Neural cell (in vitro differentiated cells): ENCODE results near the gene UGT1A8. TPM values are rescaled to one million over a fixed set of nuclear protein-coding genes. Genes with fewer than 3 reads are reported as not detected.

Experiments
- H2AFZ ChIP-seq: fragments of 200-600, 300-800 bp; sonication (generic), shearing (Covaris generic); 2 replicates; pipeline ENCODE4 v1.6.0; 2014; ENCODE audit warnings: low read depth, mild to moderate bottlenecking, antibody characterized with exemption, low read length, moderate library complexity
- H3F3A ChIP-seq: fragments of 200-600 bp; shearing (Covaris generic); 2 replicates; pipeline ENCODE4 v1.6.1; 2016; ENCODE audit warnings: mild to moderate bottlenecking, moderate library complexity, mixed read lengths, antibody characterized with exemption, low read length; ENCODE audit not compliant: insufficient read depth, poor library complexity, severe bottlenecking
- H3K27ac ChIP-seq: fragments of 200-600, 300-800 bp; sonication (generic), shearing (Covaris generic); 2 replicates; pipeline ENCODE4 v1.5.1; 2014; ENCODE audit warnings: mild to moderate bottlenecking, low read length, moderate library complexity
- H3K27me3 ChIP-seq: fragments of 300-800, 200-600 bp; sonication (generic), shearing (Covaris generic); 2 replicates; pipeline ENCODE4 v1.6.0; 2014; ENCODE audit warnings: mild to moderate bottlenecking, low read depth, low read length, moderate library complexity; ENCODE audit not compliant: insufficient read depth
- H3K36me3 ChIP-seq: fragments of 300-800, 200-600 bp; sonication (generic), shearing (Covaris generic); 2 replicates; pipeline ENCODE4 v1.5.1; 2014; ENCODE audit warnings: mild to moderate bottlenecking, antibody characterized with exemption, low read length, moderate library complexity; ENCODE audit not compliant: insufficient read depth
- H3K4me2 ChIP-seq: fragments of 300-800, 200-600 bp; sonication (generic), shearing (Covaris generic); 2 replicates; pipeline ENCODE4 v1.6.0; 2014; ENCODE audit warnings: mild to moderate bottlenecking, low read length
- H3K4me3 ChIP-seq: fragments of 300-800, 200-600 bp; sonication (generic), shearing (Covaris generic); 2 replicates; pipeline ENCODE4 v1.5.1; 2014; ENCODE audit warnings: mild to moderate bottlenecking, low read length, moderate library complexity
- H3K79me2 ChIP-seq: fragments of 200-600 bp; shearing (Covaris generic); replicated peaks from 2 replicates; pipeline ENCODE4 v1.6.0; 2014; ENCODE audit warnings: mild to moderate bottlenecking, low read length, moderate library complexity; ENCODE audit not compliant: insufficient read depth
- H3K9ac ChIP-seq: fragments of 300-800, 200-600 bp; sonication (generic), shearing (Covaris generic); 2 replicates; pipeline ENCODE4 v1.6.1; 2016; ENCODE audit warnings: mild to moderate bottlenecking, low read length, mixed read lengths
- H3K9me2 ChIP-seq: fragments of 200-600 bp; shearing (Covaris generic); 2 replicates; pipeline ENCODE4 v1.6.1; 2016; ENCODE audit warnings: mild to moderate bottlenecking, low read length, mixed read lengths; ENCODE audit not compliant: insufficient read depth
- H3K9me3 ChIP-seq: fragments of 200-600, 300-800 bp; sonication (generic), shearing (Covaris generic); 2 replicates; pipeline ENCODE4 v1.6.1; 2016; ENCODE audit warnings: mild to moderate bottlenecking, mixed run types, low read length, moderate library complexity, mixed read lengths
- H4K20me1 ChIP-seq: fragments of 200-600 bp; shearing (Covaris generic); 2 replicates; pipeline ENCODE4 v1.6.1; 2016; ENCODE audit warnings: mild to moderate bottlenecking, mixed run types; ENCODE audit not compliant: insufficient read depth
- EP300 ChIP-seq: fragments of 450-650 bp; conservative IDR thresholded peaks from 2 replicates; pipeline ENCODE4 v1.6.1; 2014; ENCODE audit warnings: antibody characterized with exemption, mild to moderate bottlenecking, moderate library complexity; ENCODE audit not compliant: poor library complexity, severe bottlenecking
- EZH2 ChIP-seq: fragments of 200-600, 300-800 bp; shearing (Covaris generic), sonication (generic); IDR thresholded peaks from 2 replicates; pipeline ENCODE4 v1.6.1; 2014; ENCODE audit warnings: antibody characterized with exemption, low read length, borderline replicate concordance, mild to moderate bottlenecking; ENCODE audit not compliant: insufficient read depth, poor library complexity, severe bottlenecking
- MXI1 ChIP-seq: fragments of 450-650 bp; conservative IDR thresholded peaks from 2 replicates; pipeline ENCODE4 v1.6.1; 2014; ENCODE audit warnings: antibody characterized with exemption, mild to moderate bottlenecking; ENCODE audit not compliant: poor library complexity, severe bottlenecking
- POLR2AphosphoS5 ChIP-seq: IDR thresholded peaks from 2 replicates; pipeline ENCODE4 v1.6.1; 2012
- RAD21 ChIP-seq: fragments of 450-650 bp; conservative IDR thresholded peaks from 2 replicates; pipeline ENCODE4 v1.6.1; 2014; ENCODE audit warnings: antibody characterized with exemption, mild to moderate bottlenecking, moderate library complexity
- SMC3 ChIP-seq: fragments of 450-650 bp; conservative IDR thresholded peaks from 2 replicates; pipeline ENCODE4 v1.6.1; 2014; ENCODE audit warnings: antibody characterized with exemption, mild to moderate bottlenecking, moderate library complexity; ENCODE audit not compliant: poor library complexity
- TAF1 ChIP-seq: IDR thresholded peaks from 2 replicates; pipeline ENCODE4 v1.6.1; 2012; ENCODE audit warnings: low read depth
- polyA plus RNA-seq: library from polyadenylated mRNA; depleted of rRNA; stranded (reverse); fragments of >200 nt; gene quantifications from 2 replicates; pipeline ENCODE4 v1.2.3, GENCODE V29; 2014
- TF ChIP-seq, protein P1 (sequence below): IDR thresholded peaks from 2 replicates; pipeline ENCODE4 v1.6.1; 2012; ENCODE audit warnings: borderline replicate concordance
- TF ChIP-seq, protein P2 (sequence below): fragments of 450-650 bp; IDR thresholded peaks from 2 replicates; pipeline ENCODE4 v1.5.1; 2014; ENCODE audit warnings: antibody characterized with exemption, mild to moderate bottlenecking, moderate library complexity; ENCODE audit not compliant: poor library complexity, severe bottlenecking

The UGT1A8 gene
- polyA plus RNA-seq, 1 donor from 2014 or later, result not detected

DNA sequence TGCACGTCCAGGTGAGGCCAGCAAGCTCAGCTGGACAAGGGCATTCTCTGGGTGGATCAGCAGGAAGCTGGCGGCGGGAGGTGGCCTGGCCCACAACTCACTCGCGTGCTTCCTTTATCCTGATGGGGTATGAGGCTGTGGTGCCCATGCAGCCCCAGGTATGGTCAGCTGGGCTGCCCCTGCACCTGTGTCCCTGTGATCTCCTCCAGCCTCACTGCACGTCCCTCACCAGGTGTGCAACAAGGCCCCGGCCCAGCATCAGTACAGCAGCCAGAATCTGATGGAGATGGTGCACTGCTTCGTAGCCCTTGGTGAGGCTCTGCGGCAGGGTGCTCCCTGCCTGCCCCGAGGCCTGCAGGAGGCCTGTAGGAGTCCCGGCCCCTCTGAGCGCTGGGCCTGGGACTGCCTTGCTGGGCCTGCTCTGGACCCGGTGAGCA, 178.3 kb downstream of the UGT1A8 start:
- Histone ChIP-seq H3K4me3 (no peak overlapping the region), H3K27me3 (no peaks in the 10 kb centered on the region), H3K27ac (no peak overlapping the region), H3K36me3 (no peaks in the 10 kb centered on the region), H3K9me3 (no peaks in the 10 kb centered on the region), H3K9me2 (no peaks in the 10 kb centered on the region), H3K79me2 (no peaks in the 10 kb centered on the region), H3K4me2 (no peak overlapping the region), H2AFZ (no peak overlapping the region), H4K20me1 (no peaks in the 10 kb centered on the region), H3F3A (no peaks in the 10 kb centered on the region), H3K9ac (no peak overlapping the region)
- no peak for TF ChIP-seq MXI1
- TF ChIP-seq, protein P1, sequence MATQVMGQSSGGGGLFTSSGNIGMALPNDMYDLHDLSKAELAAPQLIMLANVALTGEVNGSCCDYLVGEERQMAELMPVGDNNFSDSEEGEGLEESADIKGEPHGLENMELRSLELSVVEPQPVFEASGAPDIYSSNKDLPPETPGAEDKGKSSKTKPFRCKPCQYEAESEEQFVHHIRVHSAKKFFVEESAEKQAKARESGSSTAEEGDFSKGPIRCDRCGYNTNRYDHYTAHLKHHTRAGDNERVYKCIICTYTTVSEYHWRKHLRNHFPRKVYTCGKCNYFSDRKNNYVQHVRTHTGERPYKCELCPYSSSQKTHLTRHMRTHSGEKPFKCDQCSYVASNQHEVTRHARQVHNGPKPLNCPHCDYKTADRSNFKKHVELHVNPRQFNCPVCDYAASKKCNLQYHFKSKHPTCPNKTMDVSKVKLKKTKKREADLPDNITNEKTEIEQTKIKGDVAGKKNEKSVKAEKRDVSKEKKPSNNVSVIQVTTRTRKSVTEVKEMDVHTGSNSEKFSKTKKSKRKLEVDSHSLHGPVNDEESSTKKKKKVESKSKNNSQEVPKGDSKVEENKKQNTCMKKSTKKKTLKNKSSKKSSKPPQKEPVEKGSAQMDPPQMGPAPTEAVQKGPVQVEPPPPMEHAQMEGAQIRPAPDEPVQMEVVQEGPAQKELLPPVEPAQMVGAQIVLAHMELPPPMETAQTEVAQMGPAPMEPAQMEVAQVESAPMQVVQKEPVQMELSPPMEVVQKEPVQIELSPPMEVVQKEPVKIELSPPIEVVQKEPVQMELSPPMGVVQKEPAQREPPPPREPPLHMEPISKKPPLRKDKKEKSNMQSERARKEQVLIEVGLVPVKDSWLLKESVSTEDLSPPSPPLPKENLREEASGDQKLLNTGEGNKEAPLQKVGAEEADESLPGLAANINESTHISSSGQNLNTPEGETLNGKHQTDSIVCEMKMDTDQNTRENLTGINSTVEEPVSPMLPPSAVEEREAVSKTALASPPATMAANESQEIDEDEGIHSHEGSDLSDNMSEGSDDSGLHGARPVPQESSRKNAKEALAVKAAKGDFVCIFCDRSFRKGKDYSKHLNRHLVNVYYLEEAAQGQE, result no peak
- no peak for TF ChIP-seq EZH2
- TF ChIP-seq, protein P2, sequence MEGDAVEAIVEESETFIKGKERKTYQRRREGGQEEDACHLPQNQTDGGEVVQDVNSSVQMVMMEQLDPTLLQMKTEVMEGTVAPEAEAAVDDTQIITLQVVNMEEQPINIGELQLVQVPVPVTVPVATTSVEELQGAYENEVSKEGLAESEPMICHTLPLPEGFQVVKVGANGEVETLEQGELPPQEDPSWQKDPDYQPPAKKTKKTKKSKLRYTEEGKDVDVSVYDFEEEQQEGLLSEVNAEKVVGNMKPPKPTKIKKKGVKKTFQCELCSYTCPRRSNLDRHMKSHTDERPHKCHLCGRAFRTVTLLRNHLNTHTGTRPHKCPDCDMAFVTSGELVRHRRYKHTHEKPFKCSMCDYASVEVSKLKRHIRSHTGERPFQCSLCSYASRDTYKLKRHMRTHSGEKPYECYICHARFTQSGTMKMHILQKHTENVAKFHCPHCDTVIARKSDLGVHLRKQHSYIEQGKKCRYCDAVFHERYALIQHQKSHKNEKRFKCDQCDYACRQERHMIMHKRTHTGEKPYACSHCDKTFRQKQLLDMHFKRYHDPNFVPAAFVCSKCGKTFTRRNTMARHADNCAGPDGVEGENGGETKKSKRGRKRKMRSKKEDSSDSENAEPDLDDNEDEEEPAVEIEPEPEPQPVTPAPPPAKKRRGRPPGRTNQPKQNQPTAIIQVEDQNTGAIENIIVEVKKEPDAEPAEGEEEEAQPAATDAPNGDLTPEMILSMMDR, result no peak
- no peak for TF ChIP-seq TAF1
- TF ChIP-seq RAD21, result no peak
- no peak for TF ChIP-seq EP300
- no peak for TF ChIP-seq SMC3
- TF ChIP-seq POLR2AphosphoS5, result no peak

DNA sequence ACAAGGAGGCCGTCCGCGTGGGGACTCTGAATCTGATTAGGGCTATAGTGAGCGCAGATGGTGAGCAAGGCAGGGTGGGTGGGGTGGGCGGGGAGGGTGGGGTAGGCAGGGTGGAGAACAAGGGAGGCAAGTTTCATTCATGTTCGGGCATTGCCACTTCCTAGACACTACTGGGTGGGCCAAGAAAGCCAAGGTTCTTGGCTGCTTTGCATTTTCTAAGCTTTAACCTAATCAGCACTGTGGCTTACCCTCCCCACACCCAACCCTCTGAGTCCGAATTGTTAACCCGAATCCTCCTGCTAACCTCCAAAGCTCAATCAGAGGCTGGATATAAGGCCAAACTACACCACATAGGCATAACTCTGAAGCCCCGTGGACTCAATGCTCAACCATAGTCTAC, 178.8 kb downstream of the UGT1A8 start:
- Histone ChIP-seq H3K4me2 (no peak overlapping the region), H3K9ac (no peak overlapping the region), H3K27me3 (no peaks in the 10 kb centered on the region), H3K4me3 (no peak overlapping the region), H3K79me2 (no peaks in the 10 kb centered on the region), H4K20me1 (no peaks in the 10 kb centered on the region), H3K36me3 (no peaks in the 10 kb centered on the region), H3F3A (no peaks in the 10 kb centered on the region), H3K9me2 (no peaks in the 10 kb centered on the region), H2AFZ (no peak overlapping the region), H3K9me3 (no peaks in the 10 kb centered on the region), H3K27ac (no peak overlapping the region)
- TF ChIP-seq EP300 (no peak), MXI1 (no peak), POLR2AphosphoS5 (no peak), RAD21 (no peak), EZH2 (no peak), SMC3 (no peak), TAF1 (no peak)
- TF ChIP-seq, protein P1, result no peak
- TF ChIP-seq, protein P2, result no peak
